HepG2 (cell line): ENCODE measurements around the gene STX10. TPM values are rescaled to one million over a fixed set of nuclear protein-coding genes. Genes with fewer than 3 reads are reported as not detected.

ENCODE experiments used
- CREB1 ChIP-seq, 2 experiments: fragments of 450-650 bp in 1 of 2; IDR thresholded peaks; 2 replicates each; pipeline ENCODE4 v1.6.1; 2016 to 2017; ENCODE audit warnings: control low read depth in 1 of 2, mild to moderate bottlenecking in 1 of 2, missing compliant biosample characterization in 1 of 2, missing genetic modification characterization in 1 of 2
- FOSL1 ChIP-seq: sonication (generic); formaldehyde crosslinking; IDR thresholded peaks from 2 replicates; pipeline ENCODE4 v1.9.0; 2021; ENCODE audit warnings: missing genetic modification reagents, borderline replicate concordance
- HMG20A ChIP-seq: IDR thresholded peaks from 2 replicates; pipeline ENCODE4 v1.6.1; 2016; ENCODE audit warnings: borderline replicate concordance
- HMGXB3 ChIP-seq: sonication (generic); formaldehyde crosslinking; IDR thresholded peaks from 2 replicates; pipeline ENCODE4 v1.4.0; 2020; ENCODE audit warnings: missing genetic modification reagents, borderline replicate concordance
- HOXA3 ChIP-seq: sonication (generic); formaldehyde crosslinking; IDR thresholded peaks from 2 replicates; pipeline ENCODE4 v1.5.0; 2020; ENCODE audit warnings: missing genetic modification reagents
- JDP2 ChIP-seq: sonication (generic); formaldehyde crosslinking; IDR thresholded peaks from 2 replicates; pipeline ENCODE4 v1.8.1; 2022; ENCODE audit warnings: missing genetic modification reagents, borderline replicate concordance
- LBX2 ChIP-seq: sonication (generic); formaldehyde crosslinking; IDR thresholded peaks from 2 replicates; pipeline ENCODE4 v1.5.0; 2020; ENCODE audit warnings: missing genetic modification reagents, mild to moderate bottlenecking, borderline replicate concordance
- MYNN ChIP-seq: sonication (generic); formaldehyde crosslinking; IDR thresholded peaks from 2 replicates; pipeline ENCODE4 v1.4.0; 2020; ENCODE audit warnings: mild to moderate bottlenecking, low read depth, missing genetic modification reagents
- NFE2L1 ChIP-seq: sonication (generic); formaldehyde crosslinking; IDR thresholded peaks from 2 replicates; pipeline ENCODE4 v1.4.0; 2020; ENCODE audit warnings: missing genetic modification reagents, mild to moderate bottlenecking, borderline replicate concordance
- NFYC ChIP-seq: IDR thresholded peaks from 2 replicates; pipeline ENCODE4 v1.6.1; 2016; ENCODE audit warnings: missing genetic modification reagents, missing compliant biosample characterization
- RFX1 ChIP-seq: fragments of 450-650 bp; IDR thresholded peaks from 2 replicates; pipeline ENCODE4 v1.6.1; 2017
- RXRA ChIP-seq: sonication (generic); formaldehyde crosslinking; IDR thresholded peaks from 2 replicates; pipeline ENCODE4 v1.5.1; 2020; ENCODE audit warnings: missing genetic modification reagents
- TARDBP ChIP-seq: sonication (generic); formaldehyde crosslinking; IDR thresholded peaks from 2 replicates; pipeline ENCODE4 v1.8.0; 2022; ENCODE audit warnings: mild to moderate bottlenecking, missing genetic modification reagents
- ZKSCAN5 ChIP-seq: sonication (generic); formaldehyde crosslinking; IDR thresholded peaks from 2 replicates; pipeline ENCODE4 v1.5.1; 2020; ENCODE audit warnings: mild to moderate bottlenecking, missing genetic modification reagents
- ZNF234 ChIP-seq: sonication (generic); formaldehyde crosslinking; conservative IDR thresholded peaks from 2 replicates; pipeline ENCODE4 v1.5.1; 2020; ENCODE audit warnings: mild to moderate bottlenecking, missing genetic modification reagents
- ZNF33A ChIP-seq: sonication (generic); formaldehyde crosslinking; IDR thresholded peaks from 2 replicates; pipeline ENCODE4 v1.5.1; 2020; ENCODE audit warnings: missing genetic modification reagents, mild to moderate bottlenecking, moderate library complexity, borderline replicate concordance
- ZNF362 ChIP-seq: sonication (generic); formaldehyde crosslinking; IDR thresholded peaks from 2 replicates; pipeline ENCODE4 v1.4.0; 2020; ENCODE audit warnings: missing genetic modification reagents, mild to moderate bottlenecking, borderline replicate concordance
- ZNF446 ChIP-seq: sonication (generic); formaldehyde crosslinking; IDR thresholded peaks from 2 replicates; pipeline ENCODE4 v1.5.0; 2020; ENCODE audit warnings: mild to moderate bottlenecking, missing genetic modification reagents
- ZNF460 ChIP-seq: sonication (generic); formaldehyde crosslinking; IDR thresholded peaks from 2 replicates; pipeline ENCODE4 v1.5.1; 2020; ENCODE audit warnings: missing genetic modification reagents, mild to moderate bottlenecking, borderline replicate concordance
- ZNF878 ChIP-seq: sonication (generic); formaldehyde crosslinking; IDR thresholded peaks from 2 replicates; pipeline ENCODE4 v1.8.1; 2023; ENCODE audit warnings: mild to moderate bottlenecking, missing genetic modification reagents, moderate library complexity
- ZSCAN21 ChIP-seq: sonication (generic); formaldehyde crosslinking; IDR thresholded peaks from 2 replicates; pipeline ENCODE4 v1.8.0; 2022; ENCODE audit warnings: mild to moderate bottlenecking, missing genetic modification reagents, moderate library complexity, borderline replicate concordance
- ZXDC ChIP-seq: sonication (generic); formaldehyde crosslinking; IDR thresholded peaks from 2 replicates; pipeline ENCODE4 v1.5.0; 2020; ENCODE audit warnings: mild to moderate bottlenecking, missing genetic modification reagents
- polyA plus RNA-seq, 8 experiments: library from polyadenylated mRNA; depleted of rRNA in 3 of 8; stranded (reverse) in 7 of 8; unstranded in 1 of 8; fragments of >200 nt; fragmentation: Illumina TruSeq in 4 of 8; extraction: Trizol in 4 of 8; gene quantifications; 2 replicates each; pipeline versions ENCODE4 v1.2.1 to v1.2.3, GENCODE V29; 2011 to 2016; ENCODE audit warnings: low read depth in 4 of 8, missing spikeins in 1 of 8, mixed read lengths in 1 of 8; ENCODE audit not compliant: insufficient read depth in 1 of 8
- total RNA-seq, 5 experiments: library from RNA; depleted of rRNA; stranded (reverse); fragments of >200 nt; fragmentation: Illumina TruSeq; extraction: Trizol; gene quantifications; 2 replicates each; pipeline ENCODE4 v1.2.3, GENCODE V29; 2016; ENCODE audit warnings: low read depth in 1 of 5

STX10 gene
- total and polyA plus RNA-seq, 2 of the 13 experiments (the other 11 are each of a cell fraction or from before 2014, with no cell fraction given), result 47.9 to 66.4 TPM

DNA sequence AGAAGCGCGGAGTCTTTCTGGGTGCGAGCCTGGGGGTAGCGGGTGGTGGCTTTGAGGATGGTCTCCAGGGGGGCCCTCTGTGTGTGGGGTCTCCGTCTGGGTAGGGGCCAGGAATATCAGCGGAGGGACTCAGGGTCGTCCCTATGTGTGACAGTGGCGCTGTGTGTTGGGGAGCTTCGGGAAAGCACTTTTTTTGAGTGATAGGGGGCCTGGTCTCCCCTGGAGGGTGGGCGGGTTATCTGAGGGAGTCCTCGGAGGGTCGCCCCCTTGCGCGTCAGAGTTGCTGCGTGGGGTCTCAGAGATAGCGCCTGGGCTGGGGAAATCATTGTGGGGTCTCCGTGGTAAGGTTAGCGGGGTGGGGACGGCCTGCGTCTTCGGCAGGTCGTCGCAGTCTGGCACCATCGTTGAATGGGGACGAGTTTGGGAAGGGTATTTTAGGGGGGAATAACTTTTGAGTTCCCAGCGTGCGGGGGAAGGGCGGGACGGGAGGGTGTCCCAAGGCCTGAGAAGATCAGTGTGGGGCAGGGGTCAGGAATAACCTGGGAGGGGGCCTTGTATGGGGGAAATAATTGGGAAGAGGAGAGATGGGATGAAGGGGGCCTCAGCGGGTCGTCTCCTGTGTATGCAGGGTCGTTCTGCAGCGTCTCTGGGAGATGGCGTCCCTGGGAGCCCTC, 893 bp upstream of the STX10 start (continued):
- TF ChIP-seq ZNF878 (CRISPR knock-in tag) (no peak), HMGXB3 (no peak), ZXDC (CRISPR knock-in tag) (0 out of 2 replicates have a peak, but pooled peaks have one; percentile 73), FOSL1 (no peak), RXRA (CRISPR knock-in tag) (no peak), LBX2 (CRISPR knock-in tag) (no peak), RFX1 (no peak), ZSCAN21 (no peak), ZKSCAN5 (CRISPR knock-in tag) (no peak), NFYC (no peak; the same call in 1 of the 2 replicates), HMG20A (CRISPR knock-in tag) (no peak), TARDBP (CRISPR knock-in tag) (no peak), CREB1 (IDR thresholded peaks at IDR 0.05) (no peak), CREB1 (CRISPR knock-in tag; IDR thresholded peaks at IDR 0.05) (no peak), HOXA3 (peak; percentile 1; the same call in 1 of the 2 replicates), JDP2 (CRISPR knock-in tag) (no peak), ZNF446 (CRISPR knock-in tag) (no peak), ZNF460 (CRISPR knock-in tag) (no peak), MYNN (CRISPR knock-in tag) (no peak), ZNF362 (CRISPR knock-in tag) (no peak), NFE2L1 (no peak), ZNF234 (CRISPR knock-in tag) (no peak), ZNF33A (CRISPR knock-in tag) (no peak)
